Measurements from ENCODE around the gene SLC39A11. TPM values are rescaled to one million over a fixed set of nuclear protein-coding genes. Genes with fewer than 3 reads are reported as not detected.
"Not testable (repeated sequence)": the region's sequence is repeated elsewhere in the genome, so short reads cannot be mapped to it uniquely, and the experiment has no call there.

The SLC39A11 gene
- total and polyA plus RNA-seq, 3 donors from 2014 or later: 11.4 to 18.6 (median 18.0) TPM

- 87 to 92% methylated on average over 6 of the region's 6 CpGs for WGBS, 2 donors
- TF ChIP-seq CTCF (IDR thresholded peaks at IDR 0.05): no peak
- TF ChIP-seq POLR2A (IDR thresholded peaks at IDR 0.05): no peak
- no peaks in the 10 kb centered on the region for H3K27me3 ChIP-seq
- no peaks in the 10 kb centered on the region for H3K9me3 ChIP-seq
- intact Hi-C loops (cut with DNase I; ENCODE audit: low total_unique reads): loop anchor here (10.0 kb wide), 1 partner anchor 167 kb away; the partner anchor contains the start of gene SSTR2
- no peaks in the 10 kb centered on the region for H3K36me3 ChIP-seq (ENCODE audit: low read depth, missing control alignments)
- no peak overlapping the region for H3K27ac ChIP-seq
- H3K4me3 ChIP-seq: no peak overlapping the region
- no peaks in the 10 kb centered on the region for H3K4me1 ChIP-seq
- no peak for DNase-seq
These were observed 94.9 kb downstream of the SLC39A11 start for GRCh38 chr17:72997559-72997958.

DNA sequence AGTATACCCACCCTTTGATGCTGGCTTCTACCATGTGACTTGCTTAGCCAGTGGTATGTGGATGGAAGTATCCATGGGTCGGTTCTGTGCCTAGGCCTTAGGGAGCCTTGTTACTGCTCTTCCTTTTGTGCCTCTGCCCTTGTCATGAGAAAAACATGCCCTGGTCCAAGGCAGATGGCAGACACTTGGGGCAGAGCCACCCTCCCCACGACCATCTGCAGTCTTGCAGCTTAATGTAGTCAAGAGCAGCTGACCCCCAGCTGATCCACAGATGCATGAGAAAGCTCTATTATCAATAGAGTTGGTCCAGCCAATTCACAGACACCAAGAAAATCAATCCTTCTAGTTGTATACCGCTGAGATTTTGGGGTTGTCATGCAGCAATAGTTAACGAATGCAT lies 95.7 kb downstream of the SLC39A11 start:
- no peaks in the 10 kb centered on the region for H3K27me3 ChIP-seq
- WGBS, 2 donors: 96 to 100% methylated on average over 4 of the region's 4 CpGs
- H3K27ac ChIP-seq: no peak overlapping the region
- H3K4me1 ChIP-seq: no peaks in the 10 kb centered on the region
- no peaks in the 10 kb centered on the region for H3K9me3 ChIP-seq
- TF ChIP-seq POLR2A (IDR thresholded peaks at IDR 0.05) (no peak), CTCF (IDR thresholded peaks at IDR 0.05) (no peak)
- no peak overlapping the region for H3K4me3 ChIP-seq
- intact Hi-C loops (cut with DNase I; ENCODE audit: low total_unique reads): loop anchor here (10.0 kb wide), 1 partner anchor 168 kb away; the partner anchor contains the start of gene SSTR2
- no peak for DNase-seq
- no peaks in the 10 kb centered on the region for H3K36me3 ChIP-seq (ENCODE audit: low read depth, missing control alignments)

GRCh38 chr17:72995008-72995656 lies 97.4 kb downstream of the SLC39A11 start:
- no peaks in the 10 kb centered on the region for H3K27me3 ChIP-seq
- DNase-seq: no peak
- H3K27ac ChIP-seq: no peak overlapping the region
- intact Hi-C loops (cut with DNase I; ENCODE audit: low total_unique reads): loop anchor here (10.0 kb wide), 1 partner anchor 170 kb away; the partner anchor contains the start of gene SSTR2
- TF ChIP-seq CTCF (IDR thresholded peaks at IDR 0.05): no peak
- no peak for TF ChIP-seq POLR2A (IDR thresholded peaks at IDR 0.05)
- H3K9me3 ChIP-seq: no peaks in the 10 kb centered on the region
- no peaks in the 10 kb centered on the region for H3K36me3 ChIP-seq (ENCODE audit: low read depth, missing control alignments)
- H3K4me3 ChIP-seq: no peak overlapping the region
- 89 to 100% methylated on average over 1 of the region's 1 CpG for WGBS, 2 donors
- H3K4me1 ChIP-seq: no peaks in the 10 kb centered on the region

GRCh38 chr17:72992783-72993467 lies 99.6 kb downstream of the SLC39A11 start:
- not testable (repeated sequence) for H3K36me3 ChIP-seq (ENCODE audit: low read depth, missing control alignments); DNase-seq; H3K4me1 ChIP-seq; H3K9me3 ChIP-seq; H3K27me3 ChIP-seq; H3K4me3 ChIP-seq; H3K27ac ChIP-seq
- WGBS, 2 donors: 71 to 72% methylated on average over 6 of the region's 6 CpGs
- intact Hi-C loops (cut with DNase I; ENCODE audit: low total_unique reads): loop anchor here (10.0 kb wide), 1 partner anchor 172 kb away; the partner anchor contains the start of gene SSTR2

DNA sequence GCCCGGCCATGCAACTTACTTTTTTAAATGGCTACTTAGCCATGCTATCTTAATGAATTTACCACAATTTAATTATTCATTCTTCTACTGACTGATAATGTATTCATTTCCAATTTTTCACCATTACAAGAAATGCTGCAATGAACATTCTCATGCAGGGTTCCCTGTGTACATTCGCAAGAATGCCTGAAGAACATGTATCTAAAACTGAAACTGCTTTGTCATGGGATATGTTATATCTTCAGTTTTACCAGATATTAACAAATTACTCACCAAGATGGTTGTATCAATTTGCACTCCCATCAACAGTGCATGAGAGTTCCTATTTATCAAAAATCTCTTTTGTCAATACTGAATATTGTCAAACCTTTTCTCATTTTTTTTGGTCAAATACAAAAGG lies 100.8 kb downstream of the SLC39A11 start:
- 94% methylated on average over 2 of the region's 2 CpGs for WGBS, 2 donors
- Histone ChIP-seq H3K4me3 (no peak overlapping the region), H3K27ac (no peak overlapping the region), H3K36me3 (ENCODE audit: low read depth, missing control alignments) (no peaks in the 10 kb centered on the region), H3K27me3 (no peaks in the 10 kb centered on the region), H3K4me1 (no peaks in the 10 kb centered on the region), H3K9me3 (no peaks in the 10 kb centered on the region)
- intact Hi-C loops (cut with DNase I; ENCODE audit: low total_unique reads): loop anchor here (10.0 kb wide), 1 partner anchor 173 kb away; the partner anchor contains the start of gene SSTR2
- DNase-seq: no peak
- TF ChIP-seq CTCF (IDR thresholded peaks at IDR 0.05) (no peak), POLR2A (IDR thresholded peaks at IDR 0.05) (no peak)

All from testis (tissue), 3 donors.